Vagina (tissue), 2 donors: ENCODE data around the gene PPP2R5C. TPM values are rescaled to one million over a fixed set of nuclear protein-coding genes. Genes with fewer than 3 reads are reported as not detected.

ENCODE experiments used
- DNase-seq, 2 donors: peaks; one replicate each; pipeline ENCODE4 v3.0.0-alpha.2; 2017; ENCODE audit errors: extremely low spot score in 2 of 2
- H3K27ac ChIP-seq: fragments of 200-600 bp; sonication (generic); one replicate; pipeline ENCODE4 v1.5.1; 2019
- H3K27me3 ChIP-seq: fragments of 200-600 bp; sonication (generic); one replicate; pipeline ENCODE4 v1.5.1; 2019
- H3K36me3 ChIP-seq, 2 donors: fragments of 200-600 bp; sonication (generic); one replicate each; pipeline ENCODE4 v1.5.1; 2017 to 2019
- H3K4me1 ChIP-seq: fragments of 200-600 bp; sonication (generic); one replicate; pipeline ENCODE4 v1.5.1; 2019
- H3K4me3 ChIP-seq, 2 donors: fragments of 200-600 bp; sonication (generic); 1 replicate in 1 of 2; 2 replicates in 1 of 2; pipeline ENCODE4 v1.5.1; 2016 to 2019
- H3K9me3 ChIP-seq: fragments of 200-600 bp; sonication (generic); one replicate; pipeline ENCODE4 v1.5.1; 2019
- POLR2A ChIP-seq, 2 donors: fragments of 450-650 bp; IDR thresholded peaks; one replicate each; pipeline ENCODE4 v1.6.1; 2017; ENCODE audit warnings: antibody characterized with exemption in 2 of 2, mild to moderate bottlenecking in 2 of 2, moderate library complexity in 2 of 2
- POLR2AphosphoS5 ChIP-seq, 2 donors: sonication (generic); formaldehyde crosslinking; IDR thresholded peaks; one replicate each; pipeline ENCODE4 v1.9.0; 2017; ENCODE audit warnings: antibody characterized with exemption in 2 of 2, mild to moderate bottlenecking in 2 of 2, low read depth in 1 of 2; ENCODE audit not compliant: insufficient read depth in 1 of 2
- intact Hi-C: fragments of 100-400 bp; cut with DNase I; formaldehyde crosslinking; loops from one replicate; pipeline ENCODE4 v1.15.1; 2023
- total RNA-seq: library from RNA; depleted of rRNA; stranded (reverse); fragments of >200 nt; gene quantifications from one replicate; pipeline ENCODE4 v1.2.3, GENCODE V29; 2016
- TF ChIP-seq, protein P1 (sequence below), 3 experiments: fragments of 450-650 bp in 2 of 3; fragments of 200-600 bp in 1 of 3; sonication (generic) in 1 of 3; IDR thresholded peaks; one replicate each; pipeline ENCODE4 v1.5.1; 2017 to 2019; ENCODE audit warnings: antibody characterized with exemption in 3 of 3, mild to moderate bottlenecking in 2 of 3, moderate library complexity in 2 of 3

Gene PPP2R5C
- total RNA-seq, 1 donor from 2014 or later, result 88.1 TPM

DNA sequence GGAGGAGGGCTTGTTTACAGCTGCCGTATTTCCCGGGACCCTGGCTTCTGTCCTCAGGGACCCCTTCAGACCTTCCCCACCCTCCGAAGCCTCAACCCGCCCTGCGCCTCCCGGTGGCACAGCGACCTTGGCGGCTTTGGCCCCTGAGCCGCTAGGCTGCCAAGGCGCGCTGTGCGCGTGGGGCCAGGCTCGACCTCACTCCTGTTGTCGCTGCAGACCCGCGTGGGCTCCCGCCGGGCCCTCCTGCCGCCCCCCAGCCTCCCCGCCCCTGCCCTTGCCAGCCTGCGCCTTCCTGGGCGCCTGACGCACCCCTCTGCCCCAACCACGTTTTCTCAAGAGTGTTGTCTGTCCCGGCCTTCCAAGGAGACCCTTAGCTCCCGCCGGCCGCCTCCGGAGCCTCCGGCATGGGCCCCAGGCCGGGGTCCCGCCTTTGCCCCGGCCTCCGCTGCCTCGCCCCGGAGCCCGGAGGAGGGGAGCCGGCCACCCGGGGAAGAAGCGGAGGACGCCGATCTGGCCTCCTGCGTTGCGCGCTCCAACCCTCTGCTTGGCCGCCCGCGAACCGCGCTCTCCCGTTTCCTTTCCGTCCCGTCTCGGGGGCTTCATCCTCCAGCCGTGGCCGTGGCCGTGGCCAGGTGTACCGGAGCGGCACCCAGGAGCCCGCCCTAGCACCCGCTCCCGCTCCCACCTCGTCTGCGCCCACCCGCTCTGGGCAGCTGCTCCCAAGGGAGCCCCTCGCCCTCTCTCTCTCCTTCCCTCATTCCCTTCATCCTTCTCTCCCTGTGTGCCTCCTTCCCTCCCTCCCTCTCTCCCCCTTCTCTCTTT, 19.9 kb downstream of the PPP2R5C start:
- no peaks in the 10 kb centered on the region for H3K9me3 ChIP-seq
- peaks cover 14% of the 10 kb centered on the region for H3K4me1 ChIP-seq
- DNase-seq, result no peak
- TF ChIP-seq, protein P1, sequence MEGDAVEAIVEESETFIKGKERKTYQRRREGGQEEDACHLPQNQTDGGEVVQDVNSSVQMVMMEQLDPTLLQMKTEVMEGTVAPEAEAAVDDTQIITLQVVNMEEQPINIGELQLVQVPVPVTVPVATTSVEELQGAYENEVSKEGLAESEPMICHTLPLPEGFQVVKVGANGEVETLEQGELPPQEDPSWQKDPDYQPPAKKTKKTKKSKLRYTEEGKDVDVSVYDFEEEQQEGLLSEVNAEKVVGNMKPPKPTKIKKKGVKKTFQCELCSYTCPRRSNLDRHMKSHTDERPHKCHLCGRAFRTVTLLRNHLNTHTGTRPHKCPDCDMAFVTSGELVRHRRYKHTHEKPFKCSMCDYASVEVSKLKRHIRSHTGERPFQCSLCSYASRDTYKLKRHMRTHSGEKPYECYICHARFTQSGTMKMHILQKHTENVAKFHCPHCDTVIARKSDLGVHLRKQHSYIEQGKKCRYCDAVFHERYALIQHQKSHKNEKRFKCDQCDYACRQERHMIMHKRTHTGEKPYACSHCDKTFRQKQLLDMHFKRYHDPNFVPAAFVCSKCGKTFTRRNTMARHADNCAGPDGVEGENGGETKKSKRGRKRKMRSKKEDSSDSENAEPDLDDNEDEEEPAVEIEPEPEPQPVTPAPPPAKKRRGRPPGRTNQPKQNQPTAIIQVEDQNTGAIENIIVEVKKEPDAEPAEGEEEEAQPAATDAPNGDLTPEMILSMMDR (IDR thresholded peaks at IDR 0.05), result no peak
- TF ChIP-seq POLR2AphosphoS5 (IDR thresholded peaks at IDR 0.05; ENCODE audit: insufficient read depth in 1 of 2, low read depth in 1 of 2) (no peak), POLR2A (IDR thresholded peaks at IDR 0.05) (no peak)
- intact Hi-C loops, result no loop called here
- H3K27ac ChIP-seq, result peak overlapping the region; percentile 42
- H3K4me3 ChIP-seq, result peak overlapping the region; percentile 49 to 56
- no peaks in the 10 kb centered on the region for H3K36me3 ChIP-seq
- no peaks in the 10 kb centered on the region for H3K27me3 ChIP-seq

DNA sequence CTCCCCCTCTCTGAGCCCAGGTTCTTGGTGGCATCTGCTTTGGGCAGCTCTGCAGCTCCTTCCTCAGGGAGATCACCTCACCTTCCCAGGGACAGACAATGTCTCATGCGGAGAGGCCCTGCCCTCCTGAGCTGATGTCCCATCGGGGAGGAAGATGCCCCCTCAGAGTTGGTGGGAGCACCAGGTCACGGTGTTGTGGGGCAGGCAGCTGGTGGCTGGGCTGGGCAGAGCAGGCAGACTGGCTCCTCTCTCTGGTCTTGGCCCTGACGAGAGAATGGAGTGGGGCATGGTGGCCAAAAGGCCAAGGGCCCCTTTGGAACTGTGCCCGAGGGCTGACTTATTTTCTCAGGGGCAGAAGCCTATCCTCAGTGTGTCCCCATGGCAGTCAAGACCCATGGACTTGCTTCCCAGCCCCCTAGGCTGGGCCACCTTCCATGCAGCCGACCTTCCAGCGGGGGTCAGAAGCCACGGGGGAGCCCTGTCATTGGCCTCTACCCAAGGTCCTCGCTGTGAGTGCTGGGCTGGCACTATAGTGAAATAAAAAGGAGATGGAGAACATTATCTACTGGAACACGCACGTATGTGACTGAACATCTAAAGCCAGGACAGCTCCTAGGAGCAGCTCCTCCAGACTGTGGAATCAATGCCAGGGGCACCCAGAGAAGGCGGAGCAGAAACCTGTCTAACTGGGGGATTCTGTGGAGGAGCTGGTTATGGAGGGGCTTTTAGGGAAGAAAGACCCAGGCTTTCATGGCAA, 21.9 kb downstream of the PPP2R5C start:
- Histone ChIP-seq H3K4me3 (no peak overlapping the region), H3K4me1 (peaks cover 21% of the 10 kb centered on the region), H3K27ac (no peak overlapping the region), H3K27me3 (no peaks in the 10 kb centered on the region), H3K36me3 (no peaks in the 10 kb centered on the region), H3K9me3 (no peaks in the 10 kb centered on the region)
- no peak for DNase-seq
- intact Hi-C loops, result no loop called here
- TF ChIP-seq POLR2A (IDR thresholded peaks at IDR 0.05) (no peak), POLR2AphosphoS5 (IDR thresholded peaks at IDR 0.05; ENCODE audit: insufficient read depth in 1 of 2, low read depth in 1 of 2) (no peak)
- TF ChIP-seq, protein P1 (IDR thresholded peaks at IDR 0.05), result no peak

DNA sequence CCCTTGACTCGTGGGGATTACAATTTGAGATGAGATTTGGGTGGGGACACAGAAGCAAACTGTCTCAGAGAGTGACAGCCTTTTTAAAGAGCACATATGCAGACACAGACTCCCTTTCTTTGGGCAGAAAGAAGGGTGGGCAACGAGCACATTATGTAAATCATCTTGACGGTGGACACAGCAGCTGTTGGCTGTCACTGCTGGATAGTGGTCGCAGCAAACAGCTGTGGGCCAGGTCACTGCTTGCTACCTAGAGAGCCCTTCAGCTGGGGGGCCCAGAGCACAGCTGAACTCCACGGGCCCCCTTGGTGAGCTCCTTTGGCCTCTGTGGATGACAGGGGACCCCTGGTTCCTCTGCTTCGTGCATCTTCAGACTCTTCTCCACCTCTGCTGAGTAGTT, 23.1 kb downstream of the PPP2R5C start:
- Histone ChIP-seq H3K36me3 (no peaks in the 10 kb centered on the region), H3K4me3 (no peak overlapping the region), H3K9me3 (no peaks in the 10 kb centered on the region), H3K27me3 (no peaks in the 10 kb centered on the region), H3K4me1 (peaks cover 21% of the 10 kb centered on the region), H3K27ac (no peak overlapping the region)
- DNase-seq, result no peak
- intact Hi-C loops, result no loop called here
- TF ChIP-seq POLR2A (IDR thresholded peaks at IDR 0.05), result no peak
- TF ChIP-seq, protein P1 (IDR thresholded peaks at IDR 0.05), result no peak
- TF ChIP-seq POLR2AphosphoS5 (IDR thresholded peaks at IDR 0.05; ENCODE audit: insufficient read depth in 1 of 2, low read depth in 1 of 2), result no peak

DNA sequence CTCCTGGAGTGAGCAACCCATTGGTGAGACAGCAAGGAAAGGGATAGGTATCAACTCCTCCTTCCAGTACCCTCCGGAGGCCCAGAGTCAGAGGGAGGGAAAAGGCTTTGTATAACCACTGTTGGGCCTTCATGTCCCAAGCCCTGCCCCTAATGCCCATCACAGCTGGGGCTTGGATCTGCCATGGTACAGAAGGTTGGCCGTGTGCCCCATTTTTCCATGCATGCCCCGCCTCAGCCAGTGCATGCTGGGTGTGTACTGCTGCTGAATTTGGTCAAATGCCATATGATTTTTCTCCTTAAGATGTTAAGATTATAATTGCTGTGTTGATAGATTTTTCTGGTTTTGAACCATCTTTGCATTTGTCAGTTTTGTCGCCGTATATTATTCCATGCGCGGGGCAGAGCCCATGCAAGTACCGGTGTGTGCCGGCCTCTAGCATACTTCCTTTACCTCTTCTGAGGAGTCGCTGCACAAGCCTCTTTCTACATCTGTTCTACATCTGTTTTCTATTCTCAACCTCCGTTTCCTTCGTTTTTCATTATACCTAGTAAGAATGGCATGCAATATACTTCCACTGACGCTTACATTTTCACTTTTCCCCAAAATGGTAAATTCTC, 26.6 kb downstream of the PPP2R5C start:
- Histone ChIP-seq H3K27ac (no peak overlapping the region), H3K27me3 (no peaks in the 10 kb centered on the region), H3K9me3 (no peaks in the 10 kb centered on the region), H3K36me3 (no peaks in the 10 kb centered on the region), H3K4me3 (no peak overlapping the region), H3K4me1 (peaks cover 12% of the 10 kb centered on the region)
- TF ChIP-seq POLR2AphosphoS5 (IDR thresholded peaks at IDR 0.05; ENCODE audit: insufficient read depth in 1 of 2, low read depth in 1 of 2) (no peak), POLR2A (IDR thresholded peaks at IDR 0.05) (no peak)
- TF ChIP-seq, protein P1 (IDR thresholded peaks at IDR 0.05), result no peak
- DNase-seq, result no peak
- intact Hi-C loops, result no loop called here
